ENCODE results near the gene KIDINS220.

DNA sequence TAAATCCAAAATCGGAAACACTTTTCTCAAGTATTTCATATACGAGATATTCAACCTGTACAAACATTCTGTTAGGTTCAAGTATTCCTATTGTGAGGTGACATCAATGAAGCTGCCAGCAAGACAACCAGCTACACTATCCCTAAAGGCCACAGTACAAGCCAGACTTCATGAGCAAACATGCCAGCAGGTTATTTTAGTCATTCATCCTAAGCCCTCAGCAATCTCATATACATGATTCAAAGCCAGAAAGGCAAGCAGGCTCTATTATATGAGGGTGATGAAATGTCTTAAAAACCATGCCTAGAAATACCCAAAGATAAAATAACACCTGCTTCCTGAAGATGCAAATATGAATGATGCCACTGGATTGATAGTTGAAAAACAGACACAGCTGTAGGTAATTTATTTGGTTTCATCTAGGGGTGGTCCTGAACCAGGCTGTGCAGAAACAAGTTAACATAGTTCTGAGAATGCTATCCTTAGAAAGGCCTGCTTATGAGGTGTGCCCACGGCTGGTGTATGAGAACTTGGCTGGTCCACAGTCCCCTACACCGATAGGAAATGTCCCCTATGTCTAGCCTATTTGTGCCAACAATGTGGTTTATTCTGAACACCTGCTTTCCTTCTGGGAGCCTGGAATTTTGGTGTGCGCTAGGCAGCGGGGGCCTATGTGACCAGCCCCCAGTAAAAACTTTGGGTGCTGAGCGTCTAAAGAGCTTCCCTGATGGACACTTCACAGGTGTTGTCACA is 48.2 kb upstream of the KIDINS220 start:
- TF ChIP-seq, protein P1, sequence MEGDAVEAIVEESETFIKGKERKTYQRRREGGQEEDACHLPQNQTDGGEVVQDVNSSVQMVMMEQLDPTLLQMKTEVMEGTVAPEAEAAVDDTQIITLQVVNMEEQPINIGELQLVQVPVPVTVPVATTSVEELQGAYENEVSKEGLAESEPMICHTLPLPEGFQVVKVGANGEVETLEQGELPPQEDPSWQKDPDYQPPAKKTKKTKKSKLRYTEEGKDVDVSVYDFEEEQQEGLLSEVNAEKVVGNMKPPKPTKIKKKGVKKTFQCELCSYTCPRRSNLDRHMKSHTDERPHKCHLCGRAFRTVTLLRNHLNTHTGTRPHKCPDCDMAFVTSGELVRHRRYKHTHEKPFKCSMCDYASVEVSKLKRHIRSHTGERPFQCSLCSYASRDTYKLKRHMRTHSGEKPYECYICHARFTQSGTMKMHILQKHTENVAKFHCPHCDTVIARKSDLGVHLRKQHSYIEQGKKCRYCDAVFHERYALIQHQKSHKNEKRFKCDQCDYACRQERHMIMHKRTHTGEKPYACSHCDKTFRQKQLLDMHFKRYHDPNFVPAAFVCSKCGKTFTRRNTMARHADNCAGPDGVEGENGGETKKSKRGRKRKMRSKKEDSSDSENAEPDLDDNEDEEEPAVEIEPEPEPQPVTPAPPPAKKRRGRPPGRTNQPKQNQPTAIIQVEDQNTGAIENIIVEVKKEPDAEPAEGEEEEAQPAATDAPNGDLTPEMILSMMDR (IDR thresholded peaks at IDR 0.05; ENCODE audit: low read depth, low read length, missing input control): no peak
- TF ChIP-seq TAF1 (conservative IDR thresholded peaks at IDR 0.05): no peak
- TF ChIP-seq REST (IDR thresholded peaks at IDR 0.05): no peak
- no peak for TF ChIP-seq MAX (IDR thresholded peaks at IDR 0.05)
- TF ChIP-seq SP1 (IDR thresholded peaks at IDR 0.05): no peak
- TF ChIP-seq GABPA (IDR thresholded peaks at IDR 0.05 in 1 of 2, conservative IDR thresholded peaks at IDR 0.05 in 1 of 2): no peak
- no peak for TF ChIP-seq EGR1 (IDR thresholded peaks at IDR 0.05; ENCODE audit: low read depth in 2 of 2)
